ENCODE results near the gene ZNF844. TPM values are rescaled to one million over a fixed set of nuclear protein-coding genes. Genes with fewer than 3 reads are reported as not detected.

The ZNF844 gene
- total and polyA plus RNA-seq, 2 experiments from 2014 or later, result 5.8 to 14.6 TPM

- H3K4me1 ChIP-seq (ENCODE audit: low read depth), result no peaks in the 10 kb centered on the region
- H3K4me3 ChIP-seq, result no peak overlapping the region
- no peak overlapping the region for H3K27ac ChIP-seq
- peaks cover 8% of the 10 kb centered on the region for H3K9me3 ChIP-seq (ENCODE audit: low read depth)
- DNase-seq (ENCODE audit: low read depth in 1 of 2, low spot score in 1 of 2), result no peak
- peaks cover 27% of the 10 kb centered on the region for H3K36me3 ChIP-seq
- TF ChIP-seq, protein P1, sequence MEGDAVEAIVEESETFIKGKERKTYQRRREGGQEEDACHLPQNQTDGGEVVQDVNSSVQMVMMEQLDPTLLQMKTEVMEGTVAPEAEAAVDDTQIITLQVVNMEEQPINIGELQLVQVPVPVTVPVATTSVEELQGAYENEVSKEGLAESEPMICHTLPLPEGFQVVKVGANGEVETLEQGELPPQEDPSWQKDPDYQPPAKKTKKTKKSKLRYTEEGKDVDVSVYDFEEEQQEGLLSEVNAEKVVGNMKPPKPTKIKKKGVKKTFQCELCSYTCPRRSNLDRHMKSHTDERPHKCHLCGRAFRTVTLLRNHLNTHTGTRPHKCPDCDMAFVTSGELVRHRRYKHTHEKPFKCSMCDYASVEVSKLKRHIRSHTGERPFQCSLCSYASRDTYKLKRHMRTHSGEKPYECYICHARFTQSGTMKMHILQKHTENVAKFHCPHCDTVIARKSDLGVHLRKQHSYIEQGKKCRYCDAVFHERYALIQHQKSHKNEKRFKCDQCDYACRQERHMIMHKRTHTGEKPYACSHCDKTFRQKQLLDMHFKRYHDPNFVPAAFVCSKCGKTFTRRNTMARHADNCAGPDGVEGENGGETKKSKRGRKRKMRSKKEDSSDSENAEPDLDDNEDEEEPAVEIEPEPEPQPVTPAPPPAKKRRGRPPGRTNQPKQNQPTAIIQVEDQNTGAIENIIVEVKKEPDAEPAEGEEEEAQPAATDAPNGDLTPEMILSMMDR (IDR thresholded peaks at IDR 0.05; ENCODE audit: low read depth, low read length), result no peak
- H3K27me3 ChIP-seq, result no peaks in the 10 kb centered on the region
Observed at GRCh38 chr19:12113121-12113520, 48.6 kb downstream of the ZNF844 start.

GRCh38 chr19:12117201-12117970 lies 52.9 kb downstream of the ZNF844 start:
- H3K27ac ChIP-seq, result no peak overlapping the region
- H3K27me3 ChIP-seq, result no peaks in the 10 kb centered on the region
- peaks cover 6% of the 10 kb centered on the region for H3K36me3 ChIP-seq
- H3K4me1 ChIP-seq (ENCODE audit: low read depth), result no peaks in the 10 kb centered on the region
- no peaks in the 10 kb centered on the region for H3K9me3 ChIP-seq (ENCODE audit: low read depth)
- no peak overlapping the region for H3K4me3 ChIP-seq
- TF ChIP-seq, protein P1 (IDR thresholded peaks at IDR 0.05; ENCODE audit: low read depth, low read length), result no peak
- DNase-seq (ENCODE audit: low read depth in 1 of 2, low spot score in 1 of 2), result no peak

- H3K9me3 ChIP-seq (ENCODE audit: low read depth), result no peaks in the 10 kb centered on the region
- peak; percentile 20 to 24 for DNase-seq (ENCODE audit: low read depth in 1 of 2, low spot score in 1 of 2)
- H3K4me1 ChIP-seq (ENCODE audit: low read depth), result no peaks in the 10 kb centered on the region
- H3K27ac ChIP-seq, result no peak overlapping the region
- no peaks in the 10 kb centered on the region for H3K36me3 ChIP-seq
- H3K27me3 ChIP-seq, result no peaks in the 10 kb centered on the region
- no peak overlapping the region for H3K4me3 ChIP-seq
- TF ChIP-seq, protein P1 (IDR thresholded peaks at IDR 0.05; ENCODE audit: low read depth, low read length), result peak; percentile 37
Observed at GRCh38 chr19:12126707-12127106, 62.2 kb downstream of the ZNF844 start.

Other genes with a start within 250 kb of the ZNF844 start
- gene ZNF439, start 216.0 kb upstream of the ZNF844 start, total RNA-seq, result 0.07 and 3.6 TPM in 2 replicates
- 3.0 TPM in 1 of 2 replicates, not detected in the other for gene ZNF439, start 216.0 kb upstream of the ZNF844 start, polyA plus RNA-seq
- 19.2 and 25.3 TPM in 2 replicates for gene ZNF69, start 176.9 kb upstream of the ZNF844 start, total RNA-seq
- 12.2 and 13.6 TPM in 2 replicates for gene ZNF69, start 176.9 kb upstream of the ZNF844 start, polyA plus RNA-seq
- gene ZNF700, start 139.6 kb upstream of the ZNF844 start, total RNA-seq, result 7.6 and 10.3 TPM in 2 replicates
- 3.3 and 6.9 TPM in 2 replicates for gene ZNF700, start 139.6 kb upstream of the ZNF844 start, polyA plus RNA-seq
- 4.2 and 4.6 TPM in 2 replicates for gene ZNF763, start 99.7 kb upstream of the ZNF844 start, total RNA-seq
- gene ZNF763, start 99.7 kb upstream of the ZNF844 start, polyA plus RNA-seq, result 5.2 and 10.0 TPM in 2 replicates
- 9.5 and 12.0 TPM in 2 replicates for gene ZNF433, start 29.1 kb upstream of the ZNF844 start, total RNA-seq
- gene ZNF433, start 29.1 kb upstream of the ZNF844 start, polyA plus RNA-seq, result 8.2 and 8.8 TPM in 2 replicates
- 0.39 TPM in 1 of 2 replicates, not detected in the other for gene ZNF878, start 11.8 kb upstream of the ZNF844 start, total RNA-seq
- gene ZNF878, start 11.8 kb upstream of the ZNF844 start, polyA plus RNA-seq, result 1.0 TPM in 1 of 2 replicates, not detected in the other
- 6.2 and 7.2 TPM in 2 replicates for gene ZNF20, start 75.6 kb downstream of the ZNF844 start, total RNA-seq
- gene ZNF20, start 75.6 kb downstream of the ZNF844 start, polyA plus RNA-seq, result 2.8 and 3.8 TPM in 2 replicates
- gene ZNF625, start 92.0 kb downstream of the ZNF844 start, total RNA-seq, result 11.5 and 20.6 TPM in 2 replicates
- 3.7 and 10.2 TPM in 2 replicates for gene ZNF625, start 92.0 kb downstream of the ZNF844 start, polyA plus RNA-seq
- 5.2 and 22.5 TPM in 2 replicates for gene ZNF136, start 98.4 kb downstream of the ZNF844 start, total RNA-seq
- gene ZNF136, start 98.4 kb downstream of the ZNF844 start, polyA plus RNA-seq, result 3.9 and 7.9 TPM in 2 replicates
- 8.2 and 10.9 TPM in 2 replicates for gene ZNF44, start 230.2 kb downstream of the ZNF844 start, total RNA-seq
- 12.5 and 14.0 TPM in 2 replicates for gene ZNF44, start 230.2 kb downstream of the ZNF844 start, polyA plus RNA-seq